Stomach smooth muscle (tissue), 2 donors: ENCODE results near the gene BAIAP2L1.

Experiments used
- H3K27ac ChIP-seq: one replicate; pipeline ENCODE4 v1.7.0; 2013; ENCODE audit warnings: mild to moderate bottlenecking, low read length, inconsistent platforms
- H3K27me3 ChIP-seq, 2 donors: one replicate each; pipeline ENCODE4 v1.7.0; 2013; ENCODE audit warnings: low read length in 2 of 2; ENCODE audit not compliant: insufficient read depth in 2 of 2, control insufficient read depth in 1 of 2
- H3K36me3 ChIP-seq, 2 donors: one replicate each; pipeline ENCODE4 v1.7.0; 2013; ENCODE audit warnings: low read length in 2 of 2; ENCODE audit not compliant: control insufficient read depth in 2 of 2, insufficient read depth in 2 of 2
- H3K4me1 ChIP-seq: one replicate; pipeline ENCODE4 v1.7.0; 2013; ENCODE audit warnings: low read length; ENCODE audit not compliant: control insufficient read depth, insufficient read depth
- H3K4me3 ChIP-seq, 2 donors: one replicate each; pipeline ENCODE4 v1.7.0; 2013; ENCODE audit warnings: low read length in 2 of 2
- H3K9ac ChIP-seq, 2 donors: one replicate each; pipeline ENCODE4 v1.7.0; 2013; ENCODE audit warnings: low read length in 2 of 2, mild to moderate bottlenecking in 1 of 2
- H3K9me3 ChIP-seq, 2 donors: one replicate each; pipeline ENCODE4 v1.7.0; 2013; ENCODE audit warnings: low read length in 2 of 2; ENCODE audit not compliant: control insufficient read depth in 2 of 2
- donor health status: healthy.
- donor health status: Pancreatic carcinoma.

Gene BAIAP2L1

GRCh38 chr7:98294326-98294725 lies 106.6 kb downstream of the BAIAP2L1 start:
- Histone ChIP-seq H3K9me3 (peaks cover 0 to 5% of the 10 kb centered on the region in 2 donors), H3K36me3 (peaks cover 15 to 24% of the 10 kb centered on the region in 2 donors), H3K9ac (no peak overlapping the region), H3K27ac (no peak overlapping the region), H3K4me1 (peaks cover 3% of the 10 kb centered on the region), H3K27me3 (no peaks in the 10 kb centered on the region), H3K4me3 (no peak overlapping the region)

- H3K9me3 ChIP-seq: peaks cover 0 to 5% of the 10 kb centered on the region in 2 donors
- no peak overlapping the region for H3K27ac ChIP-seq
- H3K4me1 ChIP-seq: peaks cover 5% of the 10 kb centered on the region
- H3K27me3 ChIP-seq: no peaks in the 10 kb centered on the region
- no peak overlapping the region for H3K9ac ChIP-seq
- peaks cover 15 to 24% of the 10 kb centered on the region in 2 donors for H3K36me3 ChIP-seq
- no peak overlapping the region for H3K4me3 ChIP-seq
These were observed 107.1 kb downstream of the BAIAP2L1 start for GRCh38 chr7:98293746-98294145.

GRCh38 chr7:98293265-98293664 lies 107.6 kb downstream of the BAIAP2L1 start:
- Histone ChIP-seq H3K4me3 (no peak overlapping the region), H3K9me3 (peaks cover 0 to 5% of the 10 kb centered on the region in 2 donors), H3K27me3 (no peaks in the 10 kb centered on the region), H3K4me1 (peaks cover 7% of the 10 kb centered on the region), H3K27ac (no peak overlapping the region), H3K36me3 (peaks cover 15 to 24% of the 10 kb centered on the region in 2 donors), H3K9ac (no peak overlapping the region)

- Histone ChIP-seq H3K9me3 (peaks cover 0 to 5% of the 10 kb centered on the region in 2 donors), H3K9ac (no peak overlapping the region), H3K4me3 (no peak overlapping the region), H3K27me3 (no peaks in the 10 kb centered on the region), H3K27ac (no peak overlapping the region), H3K36me3 (peaks cover 15 to 27% of the 10 kb centered on the region in 2 donors), H3K4me1 (peaks cover 20% of the 10 kb centered on the region)
These were observed 109.2 kb downstream of the BAIAP2L1 start for GRCh38 chr7:98291717-98292116.

- Histone ChIP-seq H3K9ac (no peak overlapping the region), H3K9me3 (no peaks in the 10 kb centered on the region), H3K36me3 (peaks cover 15 to 25% of the 10 kb centered on the region in 2 donors), H3K27me3 (no peaks in the 10 kb centered on the region), H3K4me1 (peaks cover 42% of the 10 kb centered on the region), H3K4me3 (no peak overlapping the region), H3K27ac (no peak overlapping the region)
These were observed 111.5 kb downstream of the BAIAP2L1 start for GRCh38 chr7:98289333-98289875.

GRCh38 chr7:98288064-98288823 lies 112.6 kb downstream of the BAIAP2L1 start:
- Histone ChIP-seq H3K4me1 (peaks cover 54% of the 10 kb centered on the region), H3K9ac (no peak overlapping the region), H3K27ac (no peak overlapping the region), H3K4me3 (no peak overlapping the region), H3K9me3 (no peaks in the 10 kb centered on the region), H3K27me3 (no peaks in the 10 kb centered on the region), H3K36me3 (peaks cover 12 to 17% of the 10 kb centered on the region in 2 donors)

GRCh38 chr7:98287486-98287959 lies 113.4 kb downstream of the BAIAP2L1 start:
- Histone ChIP-seq H3K36me3 (peaks cover 11 to 14% of the 10 kb centered on the region in 2 donors), H3K9ac (no peak overlapping the region), H3K9me3 (no peaks in the 10 kb centered on the region), H3K27me3 (no peaks in the 10 kb centered on the region), H3K4me1 (peaks cover 61% of the 10 kb centered on the region), H3K4me3 (no peak overlapping the region), H3K27ac (no peak overlapping the region)

GRCh38 chr7:98286701-98287485 lies 114.0 kb downstream of the BAIAP2L1 start:
- H3K9me3 ChIP-seq: no peaks in the 10 kb centered on the region
- H3K36me3 ChIP-seq: peaks cover 5 to 8% of the 10 kb centered on the region in 2 donors
- no peak overlapping the region for H3K4me3 ChIP-seq
- peaks cover 64% of the 10 kb centered on the region for H3K4me1 ChIP-seq
- H3K27ac ChIP-seq: no peak overlapping the region
- no peak overlapping the region for H3K9ac ChIP-seq
- H3K27me3 ChIP-seq: no peaks in the 10 kb centered on the region

GRCh38 chr7:98286093-98286539 lies 114.8 kb downstream of the BAIAP2L1 start:
- Histone ChIP-seq H3K9ac (no peak overlapping the region), H3K4me1 (peaks cover 64% of the 10 kb centered on the region), H3K36me3 (peaks cover 0 to 2% of the 10 kb centered on the region in 2 donors), H3K27me3 (no peaks in the 10 kb centered on the region), H3K27ac (no peak overlapping the region), H3K4me3 (peak overlapping the region in 1 of 2 donors; percentile 89), H3K9me3 (no peaks in the 10 kb centered on the region)

GRCh38 chr7:98285157-98286092 lies 115.5 kb downstream of the BAIAP2L1 start:
- peaks cover 70% of the 10 kb centered on the region for H3K4me1 ChIP-seq
- peak overlapping the region in 1 of 2 donors; percentile 89 for H3K4me3 ChIP-seq
- H3K27me3 ChIP-seq: no peaks in the 10 kb centered on the region
- H3K9me3 ChIP-seq: no peaks in the 10 kb centered on the region
- no peak overlapping the region for H3K27ac ChIP-seq
- peak overlapping the region; percentile 47 to 51 for H3K9ac ChIP-seq
- H3K36me3 ChIP-seq: peaks cover 0 to 2% of the 10 kb centered on the region in 2 donors
